H1 (cell line): ENCODE data around the gene FLT4. TPM values are rescaled to one million over a fixed set of nuclear protein-coding genes. Genes with fewer than 3 reads are reported as not detected.

Experiments
- NRF1 ChIP-seq: IDR thresholded peaks from 2 replicates; pipeline ENCODE4 v1.6.1; 2011; ENCODE audit warnings: mild to moderate bottlenecking, low read depth, low read length, improper control_type of control experiment
- PHF8 ChIP-seq: fragments of 200-600 bp; sonication (generic); conservative IDR thresholded peaks from 2 replicates; pipeline ENCODE4 v1.7.1; 2012; ENCODE audit warnings: low read depth, mild to moderate bottlenecking, inconsistent platforms, low read length, moderate library complexity
- SIX5 ChIP-seq: IDR thresholded peaks from 2 replicates; pipeline ENCODE4 v1.6.1; 2011; ENCODE audit warnings: mild to moderate bottlenecking, low read depth, low read length
- ZNF274 ChIP-seq: IDR thresholded peaks from 2 replicates; pipeline ENCODE4 v1.7.0; 2012; ENCODE audit warnings: low read length, borderline replicate concordance; ENCODE audit errors: extremely low read depth
- polyA plus RNA-seq, 7 experiments: library from polyadenylated mRNA; depleted of rRNA in 3 of 7; stranded (reverse) in 5 of 7; unstranded in 2 of 7; fragments of >200 nt in 5 of 7; fragments of 200-250 nt in 2 of 7; gene quantifications; 1 replicate in 5 of 7; 2 replicates in 1 of 7; 4 replicates in 1 of 7; pipeline versions ENCODE4 v1.2.1 to v1.2.3, GENCODE V29; 2011 to 2013; ENCODE audit warnings: missing spikeins in 2 of 7, mixed read lengths in 2 of 7
- total RNA-seq: library from RNA; stranded (reverse); fragmentation: NEBNext Ultra II Directional; extraction: Animal tissue kit (Norgen Biotek cat#: 25700); gene quantifications from 2 replicates; pipeline ENCODE4 v1.2.1, GENCODE V29; 2021
- TF ChIP-seq, protein P1 (sequence below): fragments of 300-600 bp; sonication (generic); IDR thresholded peaks from 2 replicates; pipeline ENCODE4 v1.7.1; 2012; ENCODE audit warnings: low read length, moderate library complexity, mild to moderate bottlenecking, inconsistent platforms; ENCODE audit not compliant: insufficient replicate concordance

FLT4 gene
- total and polyA plus RNA-seq, 2 of the 8 experiments (the other 6 are each of a cell fraction or from before 2014, with no cell fraction given): 6.5 to 7.7 TPM

DNA sequence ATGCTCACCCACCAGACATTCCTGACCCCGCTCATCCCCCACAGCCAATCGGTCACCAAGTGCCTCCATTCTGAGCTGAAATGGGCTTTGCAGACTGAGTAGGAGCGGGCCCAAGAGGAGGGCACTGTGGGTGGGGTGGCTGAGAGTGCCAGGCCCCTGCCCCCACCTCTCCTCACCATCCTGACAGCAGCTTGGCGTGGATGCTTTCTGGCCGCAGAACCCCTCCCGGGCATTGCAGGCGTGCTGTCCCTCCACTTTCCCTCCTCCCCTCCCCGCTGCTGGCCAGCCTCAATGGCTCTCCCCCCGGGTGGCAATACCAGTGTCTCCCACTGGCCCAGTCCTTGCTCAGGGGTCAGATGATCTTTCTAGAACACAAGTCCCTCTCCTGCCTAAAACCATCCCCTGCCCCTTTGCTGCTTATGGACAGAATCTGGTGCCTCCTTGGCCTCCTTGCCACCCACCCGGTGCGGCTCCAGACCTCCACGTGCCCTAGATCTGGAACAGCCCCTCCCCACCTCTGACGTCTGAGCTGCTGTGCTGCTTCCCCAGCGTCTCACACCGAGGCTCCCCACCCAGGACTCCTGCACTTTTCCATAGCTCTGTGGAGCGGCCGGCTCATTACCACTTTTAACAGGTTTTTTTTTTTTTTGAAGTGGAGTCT lies 6.1 kb downstream of the FLT4 start (continued):
- TF ChIP-seq PHF8 (no peak), ZNF274 (no peak), SIX5 (no peak), NRF1 (no peak)
- TF ChIP-seq, protein P1, sequence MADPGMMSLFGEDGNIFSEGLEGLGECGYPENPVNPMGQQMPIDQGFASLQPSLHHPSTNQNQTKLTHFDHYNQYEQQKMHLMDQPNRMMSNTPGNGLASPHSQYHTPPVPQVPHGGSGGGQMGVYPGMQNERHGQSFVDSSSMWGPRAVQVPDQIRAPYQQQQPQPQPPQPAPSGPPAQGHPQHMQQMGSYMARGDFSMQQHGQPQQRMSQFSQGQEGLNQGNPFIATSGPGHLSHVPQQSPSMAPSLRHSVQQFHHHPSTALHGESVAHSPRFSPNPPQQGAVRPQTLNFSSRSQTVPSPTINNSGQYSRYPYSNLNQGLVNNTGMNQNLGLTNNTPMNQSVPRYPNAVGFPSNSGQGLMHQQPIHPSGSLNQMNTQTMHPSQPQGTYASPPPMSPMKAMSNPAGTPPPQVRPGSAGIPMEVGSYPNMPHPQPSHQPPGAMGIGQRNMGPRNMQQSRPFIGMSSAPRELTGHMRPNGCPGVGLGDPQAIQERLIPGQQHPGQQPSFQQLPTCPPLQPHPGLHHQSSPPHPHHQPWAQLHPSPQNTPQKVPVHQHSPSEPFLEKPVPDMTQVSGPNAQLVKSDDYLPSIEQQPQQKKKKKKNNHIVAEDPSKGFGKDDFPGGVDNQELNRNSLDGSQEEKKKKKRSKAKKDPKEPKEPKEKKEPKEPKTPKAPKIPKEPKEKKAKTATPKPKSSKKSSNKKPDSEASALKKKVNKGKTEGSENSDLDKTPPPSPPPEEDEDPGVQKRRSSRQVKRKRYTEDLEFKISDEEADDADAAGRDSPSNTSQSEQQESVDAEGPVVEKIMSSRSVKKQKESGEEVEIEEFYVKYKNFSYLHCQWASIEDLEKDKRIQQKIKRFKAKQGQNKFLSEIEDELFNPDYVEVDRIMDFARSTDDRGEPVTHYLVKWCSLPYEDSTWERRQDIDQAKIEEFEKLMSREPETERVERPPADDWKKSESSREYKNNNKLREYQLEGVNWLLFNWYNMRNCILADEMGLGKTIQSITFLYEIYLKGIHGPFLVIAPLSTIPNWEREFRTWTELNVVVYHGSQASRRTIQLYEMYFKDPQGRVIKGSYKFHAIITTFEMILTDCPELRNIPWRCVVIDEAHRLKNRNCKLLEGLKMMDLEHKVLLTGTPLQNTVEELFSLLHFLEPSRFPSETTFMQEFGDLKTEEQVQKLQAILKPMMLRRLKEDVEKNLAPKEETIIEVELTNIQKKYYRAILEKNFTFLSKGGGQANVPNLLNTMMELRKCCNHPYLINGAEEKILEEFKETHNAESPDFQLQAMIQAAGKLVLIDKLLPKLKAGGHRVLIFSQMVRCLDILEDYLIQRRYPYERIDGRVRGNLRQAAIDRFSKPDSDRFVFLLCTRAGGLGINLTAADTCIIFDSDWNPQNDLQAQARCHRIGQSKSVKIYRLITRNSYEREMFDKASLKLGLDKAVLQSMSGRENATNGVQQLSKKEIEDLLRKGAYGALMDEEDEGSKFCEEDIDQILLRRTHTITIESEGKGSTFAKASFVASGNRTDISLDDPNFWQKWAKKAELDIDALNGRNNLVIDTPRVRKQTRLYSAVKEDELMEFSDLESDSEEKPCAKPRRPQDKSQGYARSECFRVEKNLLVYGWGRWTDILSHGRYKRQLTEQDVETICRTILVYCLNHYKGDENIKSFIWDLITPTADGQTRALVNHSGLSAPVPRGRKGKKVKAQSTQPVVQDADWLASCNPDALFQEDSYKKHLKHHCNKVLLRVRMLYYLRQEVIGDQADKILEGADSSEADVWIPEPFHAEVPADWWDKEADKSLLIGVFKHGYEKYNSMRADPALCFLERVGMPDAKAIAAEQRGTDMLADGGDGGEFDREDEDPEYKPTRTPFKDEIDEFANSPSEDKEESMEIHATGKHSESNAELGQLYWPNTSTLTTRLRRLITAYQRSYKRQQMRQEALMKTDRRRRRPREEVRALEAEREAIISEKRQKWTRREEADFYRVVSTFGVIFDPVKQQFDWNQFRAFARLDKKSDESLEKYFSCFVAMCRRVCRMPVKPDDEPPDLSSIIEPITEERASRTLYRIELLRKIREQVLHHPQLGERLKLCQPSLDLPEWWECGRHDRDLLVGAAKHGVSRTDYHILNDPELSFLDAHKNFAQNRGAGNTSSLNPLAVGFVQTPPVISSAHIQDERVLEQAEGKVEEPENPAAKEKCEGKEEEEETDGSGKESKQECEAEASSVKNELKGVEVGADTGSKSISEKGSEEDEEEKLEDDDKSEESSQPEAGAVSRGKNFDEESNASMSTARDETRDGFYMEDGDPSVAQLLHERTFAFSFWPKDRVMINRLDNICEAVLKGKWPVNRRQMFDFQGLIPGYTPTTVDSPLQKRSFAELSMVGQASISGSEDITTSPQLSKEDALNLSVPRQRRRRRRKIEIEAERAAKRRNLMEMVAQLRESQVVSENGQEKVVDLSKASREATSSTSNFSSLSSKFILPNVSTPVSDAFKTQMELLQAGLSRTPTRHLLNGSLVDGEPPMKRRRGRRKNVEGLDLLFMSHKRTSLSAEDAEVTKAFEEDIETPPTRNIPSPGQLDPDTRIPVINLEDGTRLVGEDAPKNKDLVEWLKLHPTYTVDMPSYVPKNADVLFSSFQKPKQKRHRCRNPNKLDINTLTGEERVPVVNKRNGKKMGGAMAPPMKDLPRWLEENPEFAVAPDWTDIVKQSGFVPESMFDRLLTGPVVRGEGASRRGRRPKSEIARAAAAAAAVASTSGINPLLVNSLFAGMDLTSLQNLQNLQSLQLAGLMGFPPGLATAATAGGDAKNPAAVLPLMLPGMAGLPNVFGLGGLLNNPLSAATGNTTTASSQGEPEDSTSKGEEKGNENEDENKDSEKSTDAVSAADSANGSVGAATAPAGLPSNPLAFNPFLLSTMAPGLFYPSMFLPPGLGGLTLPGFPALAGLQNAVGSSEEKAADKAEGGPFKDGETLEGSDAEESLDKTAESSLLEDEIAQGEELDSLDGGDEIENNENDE: no peak
